ENCODE measurements around the gene SPINK5.

DNA sequence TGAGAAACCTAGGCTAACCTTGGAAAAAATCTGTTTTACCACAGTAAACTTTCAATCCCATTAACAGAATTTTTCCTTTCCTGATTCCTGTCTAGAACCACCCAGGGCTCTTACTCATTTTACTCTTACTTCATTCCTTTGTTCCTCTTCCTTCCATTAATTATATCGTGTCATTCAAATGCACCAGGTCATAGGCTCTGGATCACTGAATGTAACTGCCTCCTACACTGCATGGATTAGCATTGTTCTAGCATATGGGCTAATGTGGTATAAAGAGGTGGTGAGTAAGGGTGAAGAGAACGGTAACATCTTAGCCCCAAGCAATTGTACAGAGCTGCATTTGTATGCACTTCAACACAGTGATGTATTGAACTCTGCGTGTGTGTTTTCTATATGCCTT is 49.5 kb upstream of the SPINK5 start:
- TF ChIP-seq POLR2A (IDR thresholded peaks at IDR 0.05): no peak
- TF ChIP-seq, protein P1, sequence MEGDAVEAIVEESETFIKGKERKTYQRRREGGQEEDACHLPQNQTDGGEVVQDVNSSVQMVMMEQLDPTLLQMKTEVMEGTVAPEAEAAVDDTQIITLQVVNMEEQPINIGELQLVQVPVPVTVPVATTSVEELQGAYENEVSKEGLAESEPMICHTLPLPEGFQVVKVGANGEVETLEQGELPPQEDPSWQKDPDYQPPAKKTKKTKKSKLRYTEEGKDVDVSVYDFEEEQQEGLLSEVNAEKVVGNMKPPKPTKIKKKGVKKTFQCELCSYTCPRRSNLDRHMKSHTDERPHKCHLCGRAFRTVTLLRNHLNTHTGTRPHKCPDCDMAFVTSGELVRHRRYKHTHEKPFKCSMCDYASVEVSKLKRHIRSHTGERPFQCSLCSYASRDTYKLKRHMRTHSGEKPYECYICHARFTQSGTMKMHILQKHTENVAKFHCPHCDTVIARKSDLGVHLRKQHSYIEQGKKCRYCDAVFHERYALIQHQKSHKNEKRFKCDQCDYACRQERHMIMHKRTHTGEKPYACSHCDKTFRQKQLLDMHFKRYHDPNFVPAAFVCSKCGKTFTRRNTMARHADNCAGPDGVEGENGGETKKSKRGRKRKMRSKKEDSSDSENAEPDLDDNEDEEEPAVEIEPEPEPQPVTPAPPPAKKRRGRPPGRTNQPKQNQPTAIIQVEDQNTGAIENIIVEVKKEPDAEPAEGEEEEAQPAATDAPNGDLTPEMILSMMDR (IDR thresholded peaks at IDR 0.05 in 8 of 11, conservative IDR thresholded peaks at IDR 0.05 in 3 of 11): no peak

Data from spleen (tissue), 7 donors.